OCI-LY7 (cell line): ENCODE results near the gene EEF1E1. TPM values are rescaled to one million over a fixed set of nuclear protein-coding genes. Genes with fewer than 3 reads are reported as not detected.

Experiments used
- BruUV-seq: library from RNA; stranded (reverse); fragments of 400-500 nt; replicated peaks from 2 replicates; lab custom pipeline; 2021; lab: Mats Ljungman, UMichigan
- CTCF ChIA-PET: fragments of 300-600 bp; sonication (Branson Sonifier 250); formaldehyde crosslinking; loops from one replicate; lab custom pipeline; 2022; ENCODE audit warnings: antibody characterized with exemption; ENCODE audit not compliant: unreplicated experiment; lab: Charles Lee
- POLR2A ChIA-PET: fragments of 300-600 bp; sonication (Branson Sonifier 250); formaldehyde crosslinking; loops from one replicate; lab custom pipeline; 2022; ENCODE audit warnings: antibody characterized with exemption; lab: Charles Lee
- DNase-seq: peaks from one replicate; pipeline ENCODE4 v3.0.0-alpha.2; 2015; ENCODE audit warnings: low spot score
- H2AFZ ChIP-seq: fragments of 200-600 bp; sonication (generic), shearing (Covaris generic); 2 replicates; pipeline ENCODE4 v1.6.1; 2014; ENCODE audit warnings: mild to moderate bottlenecking, antibody characterized with exemption, low read length, moderate library complexity
- H3K27ac ChIP-seq: fragments of 200-600 bp; sonication (generic); 2 replicates; pipeline ENCODE4 v1.5.1; 2014; ENCODE audit warnings: mixed run types, low read depth, mild to moderate bottlenecking, moderate library complexity, low read length, inconsistent platforms; ENCODE audit not compliant: poor library complexity, severe bottlenecking
- H3K36me3 ChIP-seq: fragments of 200-600 bp; sonication (generic); 2 replicates; pipeline ENCODE4 v1.6.1; 2014; ENCODE audit warnings: mild to moderate bottlenecking, antibody characterized with exemption, low read length, moderate library complexity, mixed read lengths; ENCODE audit not compliant: insufficient read depth
- H3K4me1 ChIP-seq: fragments of 200-600 bp; sonication (generic); 2 replicates; pipeline ENCODE4 v1.5.1; 2014; ENCODE audit warnings: mild to moderate bottlenecking, low read length; ENCODE audit not compliant: insufficient read depth, poor library complexity, severe bottlenecking
- H3K4me2 ChIP-seq: fragments of 200-600 bp; sonication (generic); 2 replicates; pipeline ENCODE4 v1.6.1; 2014; ENCODE audit warnings: mild to moderate bottlenecking, low read length
- H3K4me3 ChIP-seq: fragments of 200-600 bp; sonication (generic); 2 replicates; pipeline ENCODE4 v1.5.1; 2014; ENCODE audit warnings: mild to moderate bottlenecking, low read depth, low read length; ENCODE audit not compliant: poor library complexity, severe bottlenecking
- H3K79me2 ChIP-seq: fragments of 200-600 bp; sonication (generic); 2 replicates; pipeline ENCODE4 v1.6.1; 2016; ENCODE audit warnings: low read depth, mild to moderate bottlenecking, low read length, moderate library complexity, mixed read lengths; ENCODE audit not compliant: insufficient read depth
- H3K9me2 ChIP-seq: fragments of 200-600 bp; sonication (generic); 2 replicates; pipeline ENCODE4 v1.6.1; 2016; ENCODE audit warnings: mild to moderate bottlenecking, low read length, mixed read lengths; ENCODE audit not compliant: insufficient read depth
- H3K9me3 ChIP-seq: fragments of 200-600 bp; sonication (generic); 2 replicates; pipeline ENCODE4 v1.6.1; 2014; ENCODE audit warnings: mild to moderate bottlenecking, mixed run types, low read length, mixed read lengths
- H4K20me1 ChIP-seq: fragments of 200-600 bp; sonication (generic); 2 replicates; pipeline ENCODE4 v1.6.1; 2014; ENCODE audit warnings: mild to moderate bottlenecking, antibody characterized with exemption, low read length, moderate library complexity, mixed read lengths; ENCODE audit not compliant: insufficient read depth
- CTCF ChIP-seq: fragments of 200-600 bp; sonication (generic); conservative IDR thresholded peaks from 2 replicates; pipeline ENCODE4 v1.5.1; 2014; ENCODE audit warnings: mild to moderate bottlenecking, antibody characterized with exemption, low read length, moderate library complexity, mixed read lengths
- EZH2phosphoT487 ChIP-seq: fragments of 200-600 bp; sonication (generic); IDR thresholded peaks from 2 replicates; pipeline ENCODE4 v1.6.1; 2018; ENCODE audit warnings: low read depth, borderline replicate concordance, mild to moderate bottlenecking, mixed run types, antibody characterized with exemption, low read length, moderate library complexity, mixed read lengths
- intact Hi-C: fragments of 100-400 bp; cut with micrococcal nuclease; formaldehyde crosslinking; loops from one replicate; pipeline ENCODE4 v1.10.0; 2022; ENCODE audit not compliant: unreplicated experiment
- total RNA-seq, 2 experiments: library from RNA; depleted of rRNA in 1 of 2; stranded (reverse); fragments of >200 nt in 1 of 2; shearing (Covaris generic) in 1 of 2; gene quantifications; 2 replicates each; pipeline ENCODE4 v1.2.3, GENCODE V29; 2014 to 2022

EEF1E1 gene
- total RNA-seq, 2 experiments from 2014 or later: 68.0 to 70.9 TPM

- no peaks in the 10 kb centered on the region for H3K9me2 ChIP-seq
- DNase-seq: no peak
- H4K20me1 ChIP-seq: no peaks in the 10 kb centered on the region
- no peaks in the 10 kb centered on the region for H3K4me1 ChIP-seq
- H3K4me2 ChIP-seq: no peak overlapping the region
- intact Hi-C loops: no loop called here
- H3K36me3 ChIP-seq: no peaks in the 10 kb centered on the region
- H3K9me3 ChIP-seq: no peaks in the 10 kb centered on the region
- ChIA-PET CTCF (no interaction called here), POLR2A (no interaction called here)
- no peak overlapping the region for H3K27ac ChIP-seq
- H3K4me3 ChIP-seq: no peak overlapping the region
- no peaks in the 10 kb centered on the region for H3K79me2 ChIP-seq
- H2AFZ ChIP-seq: no peak overlapping the region
- TF ChIP-seq EZH2phosphoT487 (no peak), CTCF (no peak)
- BruUV-seq: no TSS peak
These were observed 32.9 kb upstream of the EEF1E1 start for GRCh38 chr6:8135276-8135675.

- DNase-seq: no peak
- intact Hi-C loops: no loop called here
- H3K79me2 ChIP-seq: no peaks in the 10 kb centered on the region
- H2AFZ ChIP-seq: no peak overlapping the region
- BruUV-seq: no TSS peak
- H3K36me3 ChIP-seq: no peaks in the 10 kb centered on the region
- no peak overlapping the region for H3K4me3 ChIP-seq
- no peak overlapping the region for H3K27ac ChIP-seq
- no peak overlapping the region for H3K4me2 ChIP-seq
- POLR2A ChIA-PET: interaction anchor here (0.6 to 1.1 kb wide), 4 partner anchors 29 to 439 kb away, joined by 3 to 5 read pairs (median 3); partner anchors contain the start of gene EEF1E1
- no peaks in the 10 kb centered on the region for H4K20me1 ChIP-seq
- no peaks in the 10 kb centered on the region for H3K9me2 ChIP-seq
- CTCF ChIA-PET: interaction anchor here (0.6 to 1.5 kb wide), 3 partner anchors 86 to 1100 kb away, joined by 3 to 8 read pairs (median 4); no protein-coding TSS in a partner anchor
- H3K9me3 ChIP-seq: no peaks in the 10 kb centered on the region
- no peak for TF ChIP-seq EZH2phosphoT487
- no peak for TF ChIP-seq CTCF
- no peaks in the 10 kb centered on the region for H3K4me1 ChIP-seq
These were observed 29.8 kb upstream of the EEF1E1 start for GRCh38 chr6:8132130-8132529.

DNA sequence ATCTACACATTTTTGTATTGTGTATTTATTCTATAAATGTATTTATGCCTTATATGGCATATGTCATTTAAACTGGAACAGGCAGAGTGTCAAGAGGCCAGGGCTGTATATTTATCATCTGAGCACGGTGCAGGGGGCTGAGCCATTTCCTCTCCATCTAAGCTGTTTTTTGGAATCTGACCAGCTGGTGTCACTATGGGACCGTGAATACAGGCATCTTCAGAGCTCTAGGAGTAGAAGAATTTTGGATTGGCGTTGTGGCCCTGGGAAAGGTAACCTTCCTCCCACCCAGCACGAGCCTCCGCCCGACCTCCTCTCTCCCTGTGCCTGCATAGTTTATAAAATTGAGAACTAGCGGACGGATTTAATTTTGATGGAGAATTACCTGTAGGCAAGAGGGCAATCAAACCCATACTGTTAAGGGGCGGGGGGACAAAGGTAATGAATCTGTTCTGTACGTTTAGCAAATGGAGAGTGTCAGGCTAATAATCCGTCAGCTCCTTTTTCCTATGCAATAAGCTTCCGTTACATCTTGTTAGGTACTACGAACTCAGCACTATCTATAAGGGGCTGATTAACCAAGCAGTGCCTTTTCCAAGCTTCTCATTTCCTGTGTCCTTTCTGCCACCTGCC, 29.0 kb upstream of the EEF1E1 start:
- Histone ChIP-seq H3K79me2 (no peaks in the 10 kb centered on the region), H3K36me3 (no peaks in the 10 kb centered on the region), H3K9me3 (no peaks in the 10 kb centered on the region), H3K4me2 (no peak overlapping the region), H4K20me1 (no peaks in the 10 kb centered on the region), H3K9me2 (no peaks in the 10 kb centered on the region), H3K27ac (no peak overlapping the region), H3K4me1 (no peaks in the 10 kb centered on the region), H2AFZ (no peak overlapping the region), H3K4me3 (no peak overlapping the region)
- peak; percentile 49 for DNase-seq
- no peak for TF ChIP-seq EZH2phosphoT487
- TF ChIP-seq CTCF: peak; percentile 80
- BruUV-seq: no TSS peak
- POLR2A ChIA-PET: interaction anchor here (1.0 to 1.5 kb wide), 3 partner anchors 15 to 99 kb away, joined by 3 to 4 read pairs (median 3); partner anchors contain the start of gene EEF1E1
- CTCF ChIA-PET: interaction anchor here (0.5 to 1.5 kb wide), 5 partner anchors 87 to 1099 kb away, joined by 3 to 8 read pairs (median 3); no protein-coding TSS in a partner anchor
- intact Hi-C loops: loop anchor here (1.0 kb wide), 1 partner anchor 88 kb away; no protein-coding TSS in a partner anchor
